ENCODE results near the gene DNAJC1.
"Not testable (repeated sequence)": the region's sequence is repeated elsewhere in the genome, so short reads cannot be mapped to it uniquely, and the experiment has no call there.

The DNAJC1 gene, protein sequence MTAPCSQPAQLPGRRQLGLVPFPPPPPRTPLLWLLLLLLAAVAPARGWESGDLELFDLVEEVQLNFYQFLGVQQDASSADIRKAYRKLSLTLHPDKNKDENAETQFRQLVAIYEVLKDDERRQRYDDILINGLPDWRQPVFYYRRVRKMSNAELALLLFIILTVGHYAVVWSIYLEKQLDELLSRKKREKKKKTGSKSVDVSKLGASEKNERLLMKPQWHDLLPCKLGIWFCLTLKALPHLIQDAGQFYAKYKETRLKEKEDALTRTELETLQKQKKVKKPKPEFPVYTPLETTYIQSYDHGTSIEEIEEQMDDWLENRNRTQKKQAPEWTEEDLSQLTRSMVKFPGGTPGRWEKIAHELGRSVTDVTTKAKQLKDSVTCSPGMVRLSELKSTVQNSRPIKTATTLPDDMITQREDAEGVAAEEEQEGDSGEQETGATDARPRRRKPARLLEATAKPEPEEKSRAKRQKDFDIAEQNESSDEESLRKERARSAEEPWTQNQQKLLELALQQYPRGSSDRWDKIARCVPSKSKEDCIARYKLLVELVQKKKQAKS

DNA sequence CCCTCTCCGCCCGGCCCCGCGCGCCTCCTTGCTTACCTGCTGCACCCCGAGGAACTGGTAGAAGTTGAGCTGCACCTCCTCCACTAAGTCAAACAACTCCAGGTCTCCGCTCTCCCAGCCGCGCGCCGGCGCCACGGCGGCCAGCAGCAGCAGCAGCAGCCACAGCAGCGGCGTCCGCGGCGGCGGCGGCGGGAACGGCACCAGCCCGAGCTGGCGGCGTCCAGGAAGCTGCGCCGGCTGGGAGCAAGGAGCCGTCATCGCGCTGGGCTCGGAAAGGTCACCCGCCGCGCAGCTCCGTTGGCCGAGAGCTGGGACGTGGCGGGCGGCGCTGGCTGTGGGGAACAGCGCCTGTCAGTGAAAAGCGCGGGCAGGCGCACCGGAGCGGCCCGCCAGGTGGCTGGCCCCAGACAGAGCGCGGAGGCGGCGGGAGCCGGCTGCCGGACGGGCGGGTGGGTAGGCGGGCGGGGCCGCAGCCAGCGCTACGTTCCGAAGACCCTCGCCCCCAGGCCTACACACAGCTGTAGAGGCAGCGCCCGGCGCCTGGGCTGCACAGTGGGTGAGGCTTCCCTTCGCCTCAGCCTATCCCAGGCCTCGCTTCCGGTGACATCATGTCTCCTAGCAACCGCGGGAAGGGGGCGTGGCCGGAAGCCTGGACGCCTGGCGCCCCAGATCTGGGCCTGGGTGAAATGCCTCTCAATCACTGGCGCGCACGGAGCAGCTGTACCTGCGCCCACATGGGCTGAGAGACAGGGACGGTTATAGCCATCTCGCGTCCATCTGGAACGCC is at the start of gene DNAJC1:
TSS of gene DNAJC1 (minus strand) at position 554 of the 787 bp plus-strand sequence. CDS start at position 258, 296 bp downstream.
- Histone ChIP-seq H3K36me3 (ENCODE audit: insufficient read depth, low read depth, low read length) (no peaks in the 10 kb centered on the region), H3K27ac (ENCODE audit: low read length) (no peak within 1 kb of the TSS), H3K4me3 (ENCODE audit: low read length) (peak within 1 kb of the TSS; percentile 73), H3K9me3 (ENCODE audit: insufficient read depth, low read depth, low read length) (no peaks in the 10 kb centered on the region), H3K4me1 (ENCODE audit: insufficient read depth, low read length) (peaks cover 9% of the 10 kb centered on the region; the same call in 1 of the 2 replicates), H3K27me3 (ENCODE audit: insufficient read depth, low read length) (peaks cover 18% of the 10 kb centered on the region), H3K9ac (ENCODE audit: low read depth, low read length) (peak within 1 kb of the TSS; percentile 67; the same call in 1 of the 2 replicates)

DNA sequence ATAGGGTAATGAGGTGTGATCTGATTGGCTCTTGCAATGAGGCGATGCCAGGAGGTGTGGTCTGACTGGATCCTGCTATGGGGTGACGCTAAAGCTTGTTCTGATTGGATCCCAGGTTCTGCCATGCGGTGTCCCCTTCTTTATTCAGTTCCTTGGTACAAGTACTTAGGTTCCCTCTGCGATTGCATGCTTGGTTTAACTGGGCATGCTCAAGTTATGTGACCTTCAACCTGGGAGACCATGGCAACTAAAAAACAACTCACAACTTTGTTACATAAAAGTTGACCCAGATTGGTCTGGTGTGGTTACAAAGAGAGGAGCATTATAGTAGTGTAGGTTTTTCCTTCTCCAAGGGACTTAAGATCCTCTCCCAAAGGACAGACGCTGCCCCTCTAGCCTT is 49.5 kb upstream of the DNAJC1 start:
- Histone ChIP-seq H3K27ac (ENCODE audit: low read length) (no peak overlapping the region), H3K9ac (ENCODE audit: low read depth, low read length) (no peak overlapping the region), H3K9me3 (ENCODE audit: insufficient read depth, low read depth, low read length) (peaks cover 5% of the 10 kb centered on the region; the same call in 1 of the 2 replicates), H3K27me3 (ENCODE audit: insufficient read depth, low read length) (no peaks in the 10 kb centered on the region), H3K36me3 (ENCODE audit: insufficient read depth, low read depth, low read length) (no peaks in the 10 kb centered on the region), H3K4me1 (ENCODE audit: insufficient read depth, low read length) (no peaks in the 10 kb centered on the region), H3K4me3 (ENCODE audit: low read length) (no peak overlapping the region)

DNA sequence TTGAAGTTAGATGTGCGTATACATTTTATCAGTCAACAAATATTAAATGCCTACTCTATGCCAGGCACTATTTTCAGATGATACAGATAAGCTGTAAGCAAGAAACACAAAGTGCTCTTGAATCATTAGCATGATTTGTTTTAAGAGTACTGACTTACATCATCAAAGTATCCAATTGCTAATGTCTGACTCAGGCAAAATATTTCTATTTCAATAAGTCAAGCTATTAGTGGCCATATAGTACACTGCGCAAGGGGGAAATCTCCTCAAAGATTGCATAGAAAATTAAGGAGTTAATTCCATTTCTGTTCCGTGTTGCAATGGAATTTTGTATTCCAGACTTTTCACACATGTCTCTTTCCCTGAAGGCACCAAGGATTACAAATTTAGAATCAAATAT is 46.1 kb upstream of the DNAJC1 start:
- Histone ChIP-seq H3K36me3 (ENCODE audit: insufficient read depth, low read depth, low read length) (no peaks in the 10 kb centered on the region), H3K4me1 (ENCODE audit: insufficient read depth, low read length) (no peaks in the 10 kb centered on the region), H3K27ac (ENCODE audit: low read length) (no peak overlapping the region), H3K4me3 (ENCODE audit: low read length) (no peak overlapping the region), H3K9ac (ENCODE audit: low read depth, low read length) (no peak overlapping the region), H3K27me3 (ENCODE audit: insufficient read depth, low read length) (no peaks in the 10 kb centered on the region), H3K9me3 (ENCODE audit: insufficient read depth, low read depth, low read length) (peaks cover 5% of the 10 kb centered on the region; the same call in 1 of the 2 replicates)

DNA sequence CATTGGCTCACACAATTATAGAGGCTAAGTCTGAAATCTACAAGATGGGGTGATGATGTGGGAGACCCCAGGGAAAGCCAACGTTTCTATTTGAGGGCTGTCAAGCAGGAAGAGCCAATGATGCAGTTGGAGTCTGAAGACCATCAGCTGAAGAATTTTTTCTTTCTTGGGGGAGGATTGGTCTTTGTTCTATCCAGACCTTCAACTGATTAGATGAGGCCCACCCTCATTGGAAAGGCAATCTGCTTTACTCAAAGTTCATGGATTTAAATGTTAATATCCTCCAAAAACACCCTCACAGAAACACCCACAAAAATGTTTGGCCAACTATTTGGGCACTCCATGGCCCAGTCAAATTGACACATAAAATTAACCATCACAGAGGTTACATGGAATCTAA is 44.3 kb upstream of the DNAJC1 start:
- Histone ChIP-seq H3K36me3 (ENCODE audit: insufficient read depth, low read depth, low read length) (no peaks in the 10 kb centered on the region), H3K4me1 (ENCODE audit: insufficient read depth, low read length) (peaks cover 3% of the 10 kb centered on the region; the same call in 1 of the 2 replicates), H3K27me3 (ENCODE audit: insufficient read depth, low read length) (no peaks in the 10 kb centered on the region), H3K4me3 (ENCODE audit: low read length) (no peak overlapping the region), H3K9ac (ENCODE audit: low read depth, low read length) (no peak overlapping the region), H3K27ac (ENCODE audit: low read length) (no peak overlapping the region), H3K9me3 (ENCODE audit: insufficient read depth, low read depth, low read length) (peaks cover under 1% of the 10 kb centered on the region; the same call in 1 of the 2 replicates)

DNA sequence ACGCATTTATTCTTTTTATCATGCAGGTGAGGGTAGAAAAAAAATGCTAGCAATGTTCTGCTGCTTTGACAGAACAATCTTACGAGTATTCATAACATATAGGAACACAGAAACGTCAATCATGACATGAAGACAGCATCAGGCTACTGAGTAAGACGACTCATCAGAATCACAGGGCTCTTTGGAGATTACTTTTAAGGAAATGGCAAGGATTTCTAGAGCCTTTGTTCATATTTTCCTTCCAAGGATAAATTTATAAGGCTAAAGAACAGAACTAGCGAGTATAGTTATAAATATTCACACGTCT is 39.8 kb upstream of the DNAJC1 start:
- H3K4me1 ChIP-seq (ENCODE audit: insufficient read depth, low read length) = peaks cover 10% of the 10 kb centered on the region; the same call in 1 of the 2 replicates
- H3K27ac ChIP-seq (ENCODE audit: low read length) = no peak overlapping the region
- no peaks in the 10 kb centered on the region for H3K27me3 ChIP-seq (ENCODE audit: insufficient read depth, low read length)
- H3K4me3 ChIP-seq (ENCODE audit: low read length) = no peak overlapping the region
- no peaks in the 10 kb centered on the region for H3K9me3 ChIP-seq (ENCODE audit: insufficient read depth, low read depth, low read length)
- no peaks in the 10 kb centered on the region for H3K36me3 ChIP-seq (ENCODE audit: insufficient read depth, low read depth, low read length)
- H3K9ac ChIP-seq (ENCODE audit: low read depth, low read length) = peak overlapping the region; percentile 49; the same call in 1 of the 2 replicates

DNA sequence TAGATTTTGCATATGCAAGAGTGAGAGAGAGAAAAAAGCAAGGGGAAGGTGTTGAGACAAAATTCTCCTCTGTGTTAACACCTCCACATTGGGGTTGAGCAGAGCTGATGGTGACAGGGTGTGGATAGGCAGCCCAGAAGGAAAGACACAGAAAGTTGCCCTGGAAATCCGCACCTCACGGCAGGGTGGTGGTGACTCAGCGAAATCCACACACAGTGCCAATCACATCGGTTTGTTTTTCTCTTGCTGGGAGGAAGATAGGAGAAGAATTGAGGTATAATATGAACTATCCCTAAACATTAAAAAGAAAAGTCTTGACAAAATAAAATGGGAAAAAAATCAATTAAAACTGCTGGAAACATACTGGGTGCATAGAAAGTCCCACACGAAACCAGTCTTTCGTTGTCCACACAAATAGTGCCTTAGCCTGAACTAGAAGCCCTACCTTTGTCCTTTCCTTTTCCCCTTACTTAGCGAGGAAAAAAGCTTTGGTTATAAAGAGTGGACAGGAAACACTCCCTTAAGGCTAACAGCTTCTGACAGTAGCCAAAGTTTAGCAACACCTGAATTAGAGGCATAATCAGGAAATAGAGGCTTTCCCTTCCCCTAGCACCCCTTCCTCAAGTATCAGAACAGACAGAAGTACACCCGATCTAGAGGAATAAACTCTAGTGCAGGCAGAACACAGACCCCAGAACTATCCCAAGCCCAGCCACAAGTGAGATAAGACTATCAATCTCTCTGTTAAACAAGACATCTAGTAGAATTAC is 39.2 kb upstream of the DNAJC1 start:
- no peak overlapping the region for H3K4me3 ChIP-seq (ENCODE audit: low read length)
- no peaks in the 10 kb centered on the region for H3K9me3 ChIP-seq (ENCODE audit: insufficient read depth, low read depth, low read length)
- peaks cover 10% of the 10 kb centered on the region; the same call in 1 of the 2 replicates for H3K4me1 ChIP-seq (ENCODE audit: insufficient read depth, low read length)
- H3K36me3 ChIP-seq (ENCODE audit: insufficient read depth, low read depth, low read length) = no peaks in the 10 kb centered on the region
- no peaks in the 10 kb centered on the region for H3K27me3 ChIP-seq (ENCODE audit: insufficient read depth, low read length)
- peak overlapping the region; percentile 36 for H3K27ac ChIP-seq (ENCODE audit: low read length)
- peak overlapping the region; percentile 49; the same call in 1 of the 2 replicates for H3K9ac ChIP-seq (ENCODE audit: low read depth, low read length)

DNA sequence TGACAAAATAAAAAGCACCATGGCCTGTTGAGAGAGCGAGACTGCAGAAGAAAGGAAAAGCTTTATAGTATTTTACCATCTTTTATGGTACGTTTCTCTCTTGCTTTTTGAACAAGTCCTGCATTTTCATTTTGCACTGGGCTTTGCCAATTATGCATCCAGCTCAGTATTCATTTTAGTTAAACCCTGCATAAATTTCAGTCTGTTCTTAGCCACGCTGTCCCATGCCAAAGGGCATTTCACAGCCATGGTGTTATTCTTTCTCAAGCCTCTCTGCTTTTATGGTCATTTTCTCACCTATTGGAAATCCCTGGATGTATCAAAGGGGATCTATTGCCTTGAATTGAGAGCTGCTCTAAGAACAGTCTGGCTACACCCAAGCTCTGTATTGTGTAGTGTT is 30.8 kb upstream of the DNAJC1 start:
- no peak overlapping the region for H3K27ac ChIP-seq (ENCODE audit: low read length)
- H3K36me3 ChIP-seq (ENCODE audit: insufficient read depth, low read depth, low read length) = no peaks in the 10 kb centered on the region
- H3K9me3 ChIP-seq (ENCODE audit: insufficient read depth, low read depth, low read length) = peaks cover 6% of the 10 kb centered on the region
- H3K27me3 ChIP-seq (ENCODE audit: insufficient read depth, low read length) = no peaks in the 10 kb centered on the region
- no peak overlapping the region for H3K4me3 ChIP-seq (ENCODE audit: low read length)
- no peak overlapping the region for H3K9ac ChIP-seq (ENCODE audit: low read depth, low read length)
- H3K4me1 ChIP-seq (ENCODE audit: insufficient read depth, low read length) = no peaks in the 10 kb centered on the region

DNA sequence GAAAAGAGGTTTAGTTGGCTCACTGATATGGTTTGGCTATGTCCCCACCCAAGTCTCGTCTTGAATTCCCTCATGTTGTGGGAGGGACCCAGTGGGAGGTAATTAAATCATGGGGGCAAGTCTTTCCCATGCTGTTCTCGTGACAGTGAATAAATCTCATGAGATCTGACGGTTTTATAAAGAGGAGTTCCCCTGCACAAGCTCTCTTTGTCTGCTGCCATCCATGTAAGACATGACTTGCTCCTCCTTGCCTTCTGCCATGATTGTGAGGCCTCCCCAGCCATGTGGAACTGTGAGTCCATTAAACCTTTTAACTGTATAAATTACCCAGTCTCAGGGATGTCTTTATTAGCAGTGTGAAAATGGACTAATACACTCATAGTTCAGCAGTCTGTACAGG is 28.7 kb upstream of the DNAJC1 start:
- H3K27me3 ChIP-seq (ENCODE audit: insufficient read depth, low read length); H3K9ac ChIP-seq (ENCODE audit: low read depth, low read length); H3K27ac ChIP-seq (ENCODE audit: low read length); H3K9me3 ChIP-seq (ENCODE audit: insufficient read depth, low read depth, low read length); H3K4me3 ChIP-seq (ENCODE audit: low read length); H3K36me3 ChIP-seq (ENCODE audit: insufficient read depth, low read depth, low read length); H3K4me1 ChIP-seq (ENCODE audit: insufficient read depth, low read length): not testable (repeated sequence)

DNA sequence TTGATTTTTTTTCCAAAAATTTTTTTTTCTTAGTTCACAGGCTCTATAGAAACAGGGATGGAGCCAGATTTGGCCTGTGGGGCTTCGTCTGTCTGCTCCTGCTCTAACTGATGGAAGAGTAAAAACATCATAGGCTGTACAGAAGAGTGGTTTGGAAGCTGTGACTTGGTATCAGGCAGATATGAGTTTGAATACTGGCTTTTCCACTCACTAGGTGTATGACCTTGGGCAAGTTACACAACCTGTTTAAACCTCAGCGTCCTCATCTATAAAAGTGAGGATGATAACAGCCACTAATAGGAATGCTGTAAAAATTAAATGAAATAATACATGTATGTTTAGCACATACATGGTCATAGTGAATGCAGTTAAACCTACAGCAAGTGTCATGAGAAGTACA is 26.9 kb upstream of the DNAJC1 start:
- Histone ChIP-seq H3K9me3 (ENCODE audit: insufficient read depth, low read depth, low read length) (peaks cover 4% of the 10 kb centered on the region), H3K27ac (ENCODE audit: low read length) (no peak overlapping the region)

DNA sequence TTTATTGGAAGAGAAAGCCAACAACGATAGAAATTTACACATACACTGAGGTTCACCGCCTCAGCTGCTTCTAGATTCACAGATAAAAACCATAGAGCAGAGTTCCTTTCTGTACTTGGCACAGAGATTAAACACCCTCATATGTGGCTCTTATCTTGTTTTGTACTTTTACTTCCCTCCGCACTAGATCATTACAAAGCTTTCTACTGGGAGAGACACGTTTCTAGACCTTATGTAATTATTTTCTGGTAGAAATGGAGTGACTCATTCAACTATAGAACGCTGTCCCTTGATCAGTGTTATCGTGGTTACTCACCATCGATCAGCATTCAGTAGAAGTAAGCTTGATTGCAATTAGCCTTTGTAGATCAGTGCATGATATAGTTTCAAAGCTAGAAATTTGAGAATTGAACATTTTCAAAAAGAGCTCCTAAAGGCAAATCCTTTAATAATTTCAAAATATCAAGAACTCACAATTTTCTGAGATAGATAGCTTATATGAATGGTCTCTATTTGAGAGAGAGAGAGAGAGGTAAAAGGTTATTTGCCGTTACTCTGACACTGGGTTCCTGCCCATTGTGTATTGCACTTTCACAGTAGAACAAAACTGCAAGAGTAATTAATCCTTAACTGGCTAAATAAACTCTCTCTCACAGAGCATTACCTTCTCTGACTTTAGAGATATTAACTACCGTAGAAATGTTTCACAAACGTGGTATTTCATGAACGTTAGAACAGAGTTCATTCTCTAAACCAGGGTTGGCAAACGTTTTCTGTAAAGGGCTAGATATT is 26.1 kb upstream of the DNAJC1 start:
- Histone ChIP-seq H3K27me3 (ENCODE audit: insufficient read depth, low read length) (no peaks in the 10 kb centered on the region), H3K9ac (ENCODE audit: low read depth, low read length) (no peak overlapping the region), H3K4me3 (ENCODE audit: low read length) (no peak overlapping the region), H3K27ac (ENCODE audit: low read length) (no peak overlapping the region), H3K36me3 (ENCODE audit: insufficient read depth, low read depth, low read length) (no peaks in the 10 kb centered on the region), H3K9me3 (ENCODE audit: insufficient read depth, low read depth, low read length) (no peaks in the 10 kb centered on the region; the same call in 1 of the 2 replicates), H3K4me1 (ENCODE audit: insufficient read depth, low read length) (no peaks in the 10 kb centered on the region)

More for the DNA sequence above, 26.9 kb upstream of the DNAJC1 start:
- Histone ChIP-seq H3K27me3 (ENCODE audit: insufficient read depth, low read length) (no peaks in the 10 kb centered on the region), H3K4me1 (ENCODE audit: insufficient read depth, low read length) (no peaks in the 10 kb centered on the region), H3K36me3 (ENCODE audit: insufficient read depth, low read depth, low read length) (no peaks in the 10 kb centered on the region), H3K4me3 (ENCODE audit: low read length) (no peak overlapping the region), H3K9ac (ENCODE audit: low read depth, low read length) (no peak overlapping the region)
